Hepatocyte (in vitro differentiated cells): ENCODE results near the gene EEF1AKMT2. TPM values are rescaled to one million over a fixed set of nuclear protein-coding genes. Genes with fewer than 3 reads are reported as not detected.

Source experiments
- DNase-seq: peaks from one replicate; pipeline ENCODE4 v3.0.0-alpha.2; 2016; ENCODE audit warnings: low spot score
- H2AFZ ChIP-seq: fragments of 200-600 bp; sonication (generic); 2 replicates; pipeline ENCODE4 v1.6.0; 2016; ENCODE audit warnings: antibody characterized with exemption, mild to moderate bottlenecking
- H3K27ac ChIP-seq: fragments of 200-600 bp; sonication (generic); 2 replicates; pipeline ENCODE4 v1.5.1; 2016; ENCODE audit warnings: mild to moderate bottlenecking
- H3K27me3 ChIP-seq: fragments of 200-600 bp; sonication (generic); 2 replicates; pipeline ENCODE4 v1.6.1; 2016
- H3K36me3 ChIP-seq: fragments of 200-600 bp; sonication (generic); replicated peaks from 2 replicates; pipeline ENCODE4 v1.5.1; 2016; ENCODE audit warnings: low read depth; ENCODE audit not compliant: insufficient read depth
- H3K4me1 ChIP-seq: fragments of 200-600 bp; sonication (generic); 2 replicates; pipeline ENCODE4 v1.5.1; 2016; ENCODE audit warnings: mild to moderate bottlenecking, moderate library complexity; ENCODE audit not compliant: insufficient read depth
- H3K4me2 ChIP-seq: fragments of 200-600 bp; sonication (generic); 2 replicates; pipeline ENCODE4 v1.6.0; 2016
- H3K4me3 ChIP-seq: fragments of 200-600 bp; sonication (generic); 2 replicates; pipeline ENCODE4 v1.5.1; 2016; ENCODE audit warnings: mild to moderate bottlenecking
- H3K79me2 ChIP-seq: fragments of 200-600 bp; sonication (generic); 2 replicates; pipeline ENCODE4 v1.6.0; 2017; ENCODE audit warnings: mild to moderate bottlenecking
- H3K9me2 ChIP-seq: fragments of 200-600 bp; sonication (generic); replicated peaks from 2 replicates; pipeline ENCODE4 v1.6.0; 2017; ENCODE audit warnings: mild to moderate bottlenecking; ENCODE audit not compliant: insufficient read depth
- H3K9me3 ChIP-seq: fragments of 200-600 bp; sonication (generic); 2 replicates; pipeline ENCODE4 v1.5.1; 2016; ENCODE audit warnings: low read depth, mild to moderate bottlenecking
- H4K20me1 ChIP-seq: fragments of 200-600 bp; sonication (generic); 2 replicates; pipeline ENCODE4 v1.6.0; 2016; ENCODE audit warnings: mild to moderate bottlenecking; ENCODE audit not compliant: insufficient read depth, poor library complexity, severe bottlenecking
- EZH2 ChIP-seq: fragments of 200-600 bp; sonication (generic); IDR thresholded peaks from 2 replicates; pipeline ENCODE4 v1.6.1; 2016; ENCODE audit warnings: antibody characterized with exemption, mild to moderate bottlenecking, borderline replicate concordance
- EZH2phosphoT487 ChIP-seq: fragments of 200-600 bp; sonication (generic); IDR thresholded peaks from one replicate; pipeline ENCODE4 v1.6.1; 2018; ENCODE audit warnings: antibody characterized with exemption, mild to moderate bottlenecking, low read depth, moderate library complexity; ENCODE audit not compliant: unreplicated experiment, severe bottlenecking
- WGBS: methylation state at CpG from one replicate; pipeline ENCODE4 v1.1.6; 2016; ENCODE audit warnings: low lambda C conversion rate; ENCODE audit errors: missing lambda C conversion rate; 5-methylcytosine and 5-hydroxymethylcytosine counted together
- polyA plus RNA-seq: library from polyadenylated mRNA; unstranded; fragments of >200 nt; fragmentation: Nextera tagmentation; extraction: Ambion mirVana; gene quantifications from 2 replicates; pipeline ENCODE4 v1.2.1, GENCODE V29; 2016
- total RNA-seq: library from RNA; depleted of rRNA; stranded (reverse); fragments of >200 nt; gene quantifications from 2 replicates; pipeline ENCODE4 v1.2.3, GENCODE V29; 2014
- TF ChIP-seq, protein P1 (sequence below): fragments of 200-600 bp; sonication (generic); IDR thresholded peaks from 2 replicates; pipeline ENCODE4 v1.5.1; 2016; ENCODE audit warnings: antibody characterized with exemption, mild to moderate bottlenecking; ENCODE audit not compliant: poor library complexity

Gene EEF1AKMT2
- total and polyA plus RNA-seq, 2 experiments from 2014 or later: 9.8 to 10.5 TPM

DNA sequence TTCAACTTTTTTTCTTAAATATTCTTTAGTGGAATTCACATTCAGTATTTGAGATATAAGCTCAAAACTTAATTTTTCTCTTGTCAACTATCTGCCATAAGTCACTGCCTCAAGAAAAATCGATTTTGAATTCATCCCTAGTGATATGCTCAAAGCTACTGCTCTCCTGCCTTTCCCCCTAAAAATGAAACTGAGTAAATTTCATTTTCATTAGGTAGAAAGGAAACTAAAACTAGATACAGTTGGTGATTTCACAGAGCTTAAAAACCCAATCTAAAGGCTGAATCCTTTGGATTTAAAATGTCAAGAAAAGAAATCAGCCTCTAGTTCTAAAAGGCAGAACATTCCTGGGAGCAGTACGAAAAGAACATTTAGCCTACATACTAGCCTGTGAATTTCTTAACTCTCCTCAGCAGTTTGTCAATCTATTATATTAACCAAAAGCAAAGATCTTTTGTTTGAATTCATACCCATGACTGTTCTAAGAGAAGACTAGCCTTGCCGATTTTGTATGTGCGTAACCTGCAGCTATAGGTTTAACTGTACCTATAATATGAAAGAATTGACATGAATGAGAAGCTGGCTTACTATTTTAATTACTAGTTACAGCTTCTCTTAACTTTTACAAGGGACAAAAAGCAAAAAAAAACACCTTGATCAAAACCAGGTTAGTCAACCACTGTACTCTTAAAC lies 42.6 kb downstream of the EEF1AKMT2 start:
- WGBS: 87% methylated on average over 4 of the region's 4 CpGs
- H3K9me3 ChIP-seq: no peaks in the 10 kb centered on the region
- H3K4me3 ChIP-seq: no peak overlapping the region
- H3K36me3 ChIP-seq: no peaks in the 10 kb centered on the region
- no peak for DNase-seq
- TF ChIP-seq, protein P1, sequence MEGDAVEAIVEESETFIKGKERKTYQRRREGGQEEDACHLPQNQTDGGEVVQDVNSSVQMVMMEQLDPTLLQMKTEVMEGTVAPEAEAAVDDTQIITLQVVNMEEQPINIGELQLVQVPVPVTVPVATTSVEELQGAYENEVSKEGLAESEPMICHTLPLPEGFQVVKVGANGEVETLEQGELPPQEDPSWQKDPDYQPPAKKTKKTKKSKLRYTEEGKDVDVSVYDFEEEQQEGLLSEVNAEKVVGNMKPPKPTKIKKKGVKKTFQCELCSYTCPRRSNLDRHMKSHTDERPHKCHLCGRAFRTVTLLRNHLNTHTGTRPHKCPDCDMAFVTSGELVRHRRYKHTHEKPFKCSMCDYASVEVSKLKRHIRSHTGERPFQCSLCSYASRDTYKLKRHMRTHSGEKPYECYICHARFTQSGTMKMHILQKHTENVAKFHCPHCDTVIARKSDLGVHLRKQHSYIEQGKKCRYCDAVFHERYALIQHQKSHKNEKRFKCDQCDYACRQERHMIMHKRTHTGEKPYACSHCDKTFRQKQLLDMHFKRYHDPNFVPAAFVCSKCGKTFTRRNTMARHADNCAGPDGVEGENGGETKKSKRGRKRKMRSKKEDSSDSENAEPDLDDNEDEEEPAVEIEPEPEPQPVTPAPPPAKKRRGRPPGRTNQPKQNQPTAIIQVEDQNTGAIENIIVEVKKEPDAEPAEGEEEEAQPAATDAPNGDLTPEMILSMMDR: no peak
- TF ChIP-seq EZH2: no peak
- no peak overlapping the region for H3K4me2 ChIP-seq
- no peak overlapping the region for H2AFZ ChIP-seq
- H3K27me3 ChIP-seq: no peaks in the 10 kb centered on the region
- H4K20me1 ChIP-seq: no peaks in the 10 kb centered on the region
- H3K4me1 ChIP-seq: peaks cover 8% of the 10 kb centered on the region
- no peaks in the 10 kb centered on the region for H3K79me2 ChIP-seq
- H3K27ac ChIP-seq: no peak overlapping the region
- no peaks in the 10 kb centered on the region for H3K9me2 ChIP-seq

DNA sequence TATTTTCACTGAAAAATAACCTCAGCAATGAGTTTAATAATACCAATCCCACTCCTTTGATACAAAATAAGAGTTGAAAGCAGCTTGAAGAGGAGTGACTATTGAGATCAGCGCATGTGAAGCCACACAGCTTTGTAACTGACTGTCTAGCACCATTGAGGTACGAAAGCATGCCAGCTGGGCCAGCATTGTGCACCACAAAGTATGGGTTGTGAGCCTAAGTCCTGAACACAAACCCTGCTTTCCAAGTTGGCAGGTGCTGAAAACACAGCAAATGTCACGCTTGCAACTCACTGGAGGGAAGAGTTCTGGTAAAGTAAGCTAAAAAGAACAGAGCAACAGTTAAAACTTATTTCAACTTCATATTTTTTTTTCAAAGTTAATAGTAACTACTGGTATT lies 43.5 kb downstream of the EEF1AKMT2 start:
- H3K27ac ChIP-seq: peak overlapping the region; percentile 41
- WGBS: 95% methylated on average over 3 of the region's 3 CpGs
- TF ChIP-seq EZH2phosphoT487 (no peak), EZH2 (no peak)
- TF ChIP-seq, protein P1: no peak
- no peak overlapping the region for H2AFZ ChIP-seq
- H3K4me2 ChIP-seq: no peak overlapping the region
- no peaks in the 10 kb centered on the region for H3K9me3 ChIP-seq
- no peaks in the 10 kb centered on the region for H4K20me1 ChIP-seq
- H3K9me2 ChIP-seq: no peaks in the 10 kb centered on the region
- H3K4me1 ChIP-seq: peaks cover 8% of the 10 kb centered on the region
- no peaks in the 10 kb centered on the region for H3K27me3 ChIP-seq
- DNase-seq: peak; percentile 10
- H3K36me3 ChIP-seq: no peaks in the 10 kb centered on the region
- H3K79me2 ChIP-seq: peaks cover 5% of the 10 kb centered on the region
- no peak overlapping the region for H3K4me3 ChIP-seq

- Histone ChIP-seq H2AFZ (no peak overlapping the region), H3K4me1 (peaks cover 8% of the 10 kb centered on the region), H3K79me2 (peaks cover 9% of the 10 kb centered on the region), H3K27me3 (no peaks in the 10 kb centered on the region), H3K36me3 (no peaks in the 10 kb centered on the region), H3K9me2 (no peaks in the 10 kb centered on the region), H3K4me2 (peak overlapping the region; percentile 45), H3K9me3 (no peaks in the 10 kb centered on the region), H4K20me1 (no peaks in the 10 kb centered on the region), H3K4me3 (no peak overlapping the region), H3K27ac (peak overlapping the region; percentile 41)
- no peak for DNase-seq
- WGBS: 93% methylated on average over 1 of the region's 1 CpG
- TF ChIP-seq, protein P1: no peak
- no peak for TF ChIP-seq EZH2
- no peak for TF ChIP-seq EZH2phosphoT487
Measured at GRCh38 chr10:124747745-124748144, 43.9 kb downstream of the EEF1AKMT2 start.
